Kidney (tissue), 14 donors: ENCODE measurements around the gene CORO1C. TPM values are rescaled to one million over a fixed set of nuclear protein-coding genes. Genes with fewer than 3 reads are reported as not detected.
"Not testable (repeated sequence)": the region's sequence is repeated elsewhere in the genome, so short reads cannot be mapped to it uniquely, and the experiment has no call there.

Experiments
- DNase-seq, 5 donors: peaks; one replicate each; pipeline ENCODE4 v3.0.0-alpha.2; 2013 to 2020
- FAIRE-seq: peaks from 2 replicates; lab custom pipeline; 2012; peaks lifted over from hg19 to GRCh38; lab: Jason Lieb, UNC
- H3K27ac ChIP-seq, 2 donors: one replicate each; pipeline ENCODE4 v1.7.0; 2013; ENCODE audit warnings: low read depth in 2 of 2, low read length in 2 of 2, inconsistent platforms in 1 of 2
- H3K27me3 ChIP-seq: one replicate; pipeline ENCODE4 v1.7.1; 2013; ENCODE audit warnings: low read length, inconsistent platforms; ENCODE audit not compliant: control insufficient read depth, insufficient read depth
- H3K36me3 ChIP-seq, 3 donors: one replicate each; pipeline versions ENCODE4 v1.7.0 to v1.7.1; 2013; ENCODE audit warnings: low read length in 3 of 3, control low read depth in 1 of 3, inconsistent platforms in 1 of 3; ENCODE audit not compliant: insufficient read depth in 3 of 3, control insufficient read depth in 2 of 3
- H3K4me1 ChIP-seq, 3 donors: one replicate each; pipeline versions ENCODE4 v1.7.0 to v1.7.1; 2013; ENCODE audit warnings: low read length in 3 of 3, inconsistent platforms in 1 of 3, low read depth in 1 of 3; ENCODE audit not compliant: control insufficient read depth in 2 of 3, insufficient read depth in 2 of 3
- H3K4me3 ChIP-seq, 3 donors: one replicate each; pipeline versions ENCODE4 v1.7.0 to v1.8.1; 2013; ENCODE audit warnings: low read length in 3 of 3, control low read depth in 1 of 3, inconsistent platforms in 1 of 3
- H3K9ac ChIP-seq, 3 donors: one replicate each; pipeline versions ENCODE4 v1.7.0 to v1.7.1; 2013; ENCODE audit warnings: low read length in 3 of 3, control low read depth in 1 of 3, inconsistent platforms in 1 of 3
- H3K9me3 ChIP-seq, 3 donors: one replicate each; pipeline versions ENCODE4 v1.7.0 to v1.7.1; 2013; ENCODE audit warnings: low read length in 3 of 3, control low read depth in 1 of 3, inconsistent platforms in 1 of 3; ENCODE audit not compliant: control insufficient read depth in 2 of 3, insufficient read depth in 1 of 3
- intact Hi-C: fragments of 100-400 bp; cut with DNase I; formaldehyde crosslinking; loops from one replicate; pipeline ENCODE4 v1.11.1; 2022
- polyA plus RNA-seq: library from polyadenylated mRNA; stranded (reverse); fragments of 350-450 nt; fragmentation: Illumina TruSeq; extraction: RNeasy Lipid Tissue Mini Kit (QIAGEN cat#74804); gene quantifications from one replicate; pipeline ENCODE4 v1.2.3, GENCODE V29; 2014; ENCODE audit warnings: low read depth, low replicate concordance; ENCODE audit not compliant: insufficient read depth
- total RNA-seq: library from RNA; stranded (reverse); fragmentation: NEBNext Ultra II Directional; extraction: Animal tissue kit (Norgen Biotek cat#: 25700); gene quantifications from one replicate; pipeline ENCODE4 v1.2.1, GENCODE V29; 2021
- TF ChIP-seq, protein P1 (sequence below): IDR thresholded peaks from 3 replicates; pipeline ENCODE4 v1.5.1; 2012; ENCODE audit warnings: mild to moderate bottlenecking, moderate library complexity, borderline replicate concordance; ENCODE audit not compliant: insufficient read depth; ENCODE audit errors: extremely low read depth
- donor health status: control.
- donor health status: control.
- donor health status: control.
- donor health status: control.
- donor health status: control.
- donor health status: DM: yes; HTN: yes; CAD: no.
- donor health status: Normal renal cell carcinoma (clear cell type).

Gene CORO1C
- total and polyA plus RNA-seq, 2 donors from 2014 or later, result 16.6 to 104 TPM

DNA sequence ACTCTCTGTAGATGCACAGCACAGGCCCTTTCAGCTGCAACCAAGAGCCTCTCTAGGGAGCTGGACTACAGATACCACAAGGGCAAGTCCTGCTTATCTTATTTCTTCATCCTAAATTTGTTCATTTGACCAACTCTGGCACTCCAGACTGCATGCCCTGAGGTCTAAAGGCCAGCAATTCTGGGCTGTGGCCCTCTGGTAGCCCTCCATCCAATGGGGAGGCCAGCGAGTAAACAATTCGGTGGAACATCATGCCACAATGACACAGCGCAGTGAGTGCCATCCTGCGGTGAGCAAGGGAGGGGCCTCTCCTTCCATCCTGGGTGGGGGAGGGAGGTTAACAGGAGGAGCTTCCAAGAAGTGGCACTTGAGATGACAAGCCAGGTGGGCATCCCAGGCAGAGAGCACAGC, 97.0 kb downstream of the CORO1C start:
- FAIRE-seq (no peak), DNase-seq (no peak)
- no peak overlapping the region for H3K9ac ChIP-seq
- no peaks in the 10 kb centered on the region for H3K9me3 ChIP-seq
- intact Hi-C loops, result no loop called here
- no peak overlapping the region for H3K4me3 ChIP-seq
- TF ChIP-seq, protein P1, sequence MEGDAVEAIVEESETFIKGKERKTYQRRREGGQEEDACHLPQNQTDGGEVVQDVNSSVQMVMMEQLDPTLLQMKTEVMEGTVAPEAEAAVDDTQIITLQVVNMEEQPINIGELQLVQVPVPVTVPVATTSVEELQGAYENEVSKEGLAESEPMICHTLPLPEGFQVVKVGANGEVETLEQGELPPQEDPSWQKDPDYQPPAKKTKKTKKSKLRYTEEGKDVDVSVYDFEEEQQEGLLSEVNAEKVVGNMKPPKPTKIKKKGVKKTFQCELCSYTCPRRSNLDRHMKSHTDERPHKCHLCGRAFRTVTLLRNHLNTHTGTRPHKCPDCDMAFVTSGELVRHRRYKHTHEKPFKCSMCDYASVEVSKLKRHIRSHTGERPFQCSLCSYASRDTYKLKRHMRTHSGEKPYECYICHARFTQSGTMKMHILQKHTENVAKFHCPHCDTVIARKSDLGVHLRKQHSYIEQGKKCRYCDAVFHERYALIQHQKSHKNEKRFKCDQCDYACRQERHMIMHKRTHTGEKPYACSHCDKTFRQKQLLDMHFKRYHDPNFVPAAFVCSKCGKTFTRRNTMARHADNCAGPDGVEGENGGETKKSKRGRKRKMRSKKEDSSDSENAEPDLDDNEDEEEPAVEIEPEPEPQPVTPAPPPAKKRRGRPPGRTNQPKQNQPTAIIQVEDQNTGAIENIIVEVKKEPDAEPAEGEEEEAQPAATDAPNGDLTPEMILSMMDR, result no peak
- H3K27ac ChIP-seq, result no peak overlapping the region
- H3K4me1 ChIP-seq, result no peaks in the 10 kb centered on the region
- H3K36me3 ChIP-seq, result no peaks in the 10 kb centered on the region
- no peaks in the 10 kb centered on the region for H3K27me3 ChIP-seq

DNA sequence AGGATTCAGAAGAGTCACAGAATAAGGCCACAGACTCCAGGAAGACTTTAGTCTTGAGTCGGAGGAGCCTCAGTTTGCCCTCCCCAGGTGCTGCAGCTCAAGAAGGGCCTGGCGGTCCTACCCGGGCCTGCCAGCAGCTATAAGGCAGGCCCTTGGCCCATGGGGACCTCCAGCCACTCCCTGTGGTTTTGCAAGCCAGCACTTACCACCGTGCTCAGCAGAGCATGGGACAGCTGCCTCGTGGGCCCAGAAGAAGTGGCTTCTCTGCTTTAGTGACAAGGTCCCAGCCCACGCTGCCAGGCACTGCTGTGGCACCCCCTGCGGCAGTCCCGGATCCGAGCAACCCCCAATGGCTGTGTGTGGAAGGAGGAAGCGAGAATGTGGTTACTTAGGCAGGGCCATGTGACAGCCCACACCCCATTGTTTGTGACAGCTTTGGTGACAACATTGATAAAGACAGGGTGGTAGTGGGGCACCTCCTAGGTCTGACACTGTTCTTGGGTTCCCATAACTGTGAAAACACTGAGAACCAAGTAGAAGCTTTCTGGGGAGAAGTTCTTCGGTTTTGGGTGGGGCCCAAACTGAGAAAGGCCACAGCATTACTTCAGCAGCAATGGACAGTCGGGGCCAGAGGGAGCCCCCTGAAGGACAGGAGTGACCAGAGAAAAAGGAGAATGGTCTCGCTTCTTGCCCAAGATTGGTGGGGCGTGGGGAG, 97.6 kb downstream of the CORO1C start, which contains the start of gene SELPLG:
Gene SELPLG, minus strand, starts transcription at position 361 of the 715 bp plus-strand sequence. CDS start 9,587 bp downstream, outside the sequence.
- H3K9ac ChIP-seq, result no peak within 1 kb of the TSS
- H3K4me1 ChIP-seq, result peaks cover 0 to 3% (median 2%) of the 10 kb centered on the region in 3 donors
- no peaks in the 10 kb centered on the region for H3K9me3 ChIP-seq
- DNase-seq, result peak in 2 of 5 donors; percentile 39 to 89
- H3K27me3 ChIP-seq, result no peaks in the 10 kb centered on the region
- H3K36me3 ChIP-seq, result no peaks in the 10 kb centered on the region
- no peak for FAIRE-seq
- intact Hi-C loops, result no loop called here
- no peak within 1 kb of the TSS for H3K4me3 ChIP-seq
- no peak within 1 kb of the TSS for H3K27ac ChIP-seq
- TF ChIP-seq, protein P1, result no peak

DNA sequence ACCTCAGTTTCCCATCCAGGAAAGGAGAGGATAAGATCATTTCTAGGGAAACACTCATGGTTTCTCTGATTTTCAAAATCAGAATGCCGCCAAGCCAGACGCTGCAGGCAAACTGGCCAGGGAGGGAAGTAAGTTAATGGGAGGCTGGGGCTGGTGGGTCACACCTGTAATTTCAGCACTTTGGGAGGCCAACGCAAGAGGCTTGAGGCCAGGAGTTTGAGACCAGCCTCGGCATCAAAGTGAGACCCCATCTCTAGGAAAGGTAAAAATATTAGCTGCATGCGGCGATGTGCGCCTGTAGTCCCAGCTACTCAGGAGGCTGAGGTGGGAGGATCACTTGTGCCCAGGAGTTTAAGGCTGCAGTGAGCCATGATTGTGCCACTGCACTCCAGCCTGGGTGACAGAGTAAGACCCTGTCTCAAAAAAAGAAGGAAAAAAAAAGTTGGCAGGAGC, 98.2 kb downstream of the CORO1C start:
- H3K27me3 ChIP-seq, result no peaks in the 10 kb centered on the region
- FAIRE-seq (no peak), DNase-seq (no peak)
- no peak overlapping the region for H3K9ac ChIP-seq
- H3K36me3 ChIP-seq, result no peaks in the 10 kb centered on the region
- TF ChIP-seq, protein P1, result no peak
- H3K27ac ChIP-seq, result no peak overlapping the region
- H3K4me1 ChIP-seq, result peaks cover 0 to 8% (median 3%) of the 10 kb centered on the region in 3 donors
- no peaks in the 10 kb centered on the region for H3K9me3 ChIP-seq
- no peak overlapping the region for H3K4me3 ChIP-seq
- intact Hi-C loops, result no loop called here

DNA sequence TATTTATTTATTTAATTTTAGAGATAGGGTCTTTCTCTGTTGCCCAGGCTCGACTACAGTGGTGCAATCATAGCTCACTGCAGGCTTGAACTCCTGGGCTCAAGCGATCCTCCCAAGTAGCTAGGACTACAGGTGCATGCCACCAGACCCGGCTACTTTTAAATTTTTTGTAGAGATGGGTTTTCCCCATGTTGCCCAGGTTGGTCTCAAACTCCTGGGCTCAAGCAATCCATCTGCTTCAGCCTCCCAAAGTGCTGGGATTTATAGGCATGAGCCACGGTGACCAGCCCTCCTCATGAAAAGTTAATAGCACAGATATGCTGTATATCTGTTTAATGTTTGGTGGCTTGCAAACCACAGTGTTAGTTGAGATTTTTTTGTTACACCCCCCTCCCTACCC, 100.1 kb downstream of the CORO1C start:
- FAIRE-seq, H3K9me3 ChIP-seq, H3K4me1 ChIP-seq, H3K27ac ChIP-seq, intact Hi-C loops, DNase-seq, H3K4me3 ChIP-seq, H3K27me3 ChIP-seq, H3K36me3 ChIP-seq, H3K9ac ChIP-seq: not testable (repeated sequence)
